Measurements from ENCODE around the gene ANKUB1.

- TF ChIP-seq CTCF (IDR thresholded peaks at IDR 0.05; ENCODE audit: low read depth, low read length, missing input control): no peak
- TF ChIP-seq YY1 (IDR thresholded peaks at IDR 0.05): no peak
- TF ChIP-seq MAX (IDR thresholded peaks at IDR 0.05): no peak
- TF ChIP-seq RAD21 (IDR thresholded peaks at IDR 0.05): no peak
- TF ChIP-seq FOXA2 (IDR thresholded peaks at IDR 0.05): no peak
- no peak for TF ChIP-seq GABPA (IDR thresholded peaks at IDR 0.05 in 1 of 2, conservative IDR thresholded peaks at IDR 0.05 in 1 of 2)
- no peak for TF ChIP-seq EGR1 (IDR thresholded peaks at IDR 0.05; ENCODE audit: low read depth in 2 of 2)
- TF ChIP-seq RXRA (IDR thresholded peaks at IDR 0.05): no peak
- no peak for TF ChIP-seq HNF4G (IDR thresholded peaks at IDR 0.05)
- no peak for TF ChIP-seq JUND (IDR thresholded peaks at IDR 0.05)
- TF ChIP-seq, protein P1, sequence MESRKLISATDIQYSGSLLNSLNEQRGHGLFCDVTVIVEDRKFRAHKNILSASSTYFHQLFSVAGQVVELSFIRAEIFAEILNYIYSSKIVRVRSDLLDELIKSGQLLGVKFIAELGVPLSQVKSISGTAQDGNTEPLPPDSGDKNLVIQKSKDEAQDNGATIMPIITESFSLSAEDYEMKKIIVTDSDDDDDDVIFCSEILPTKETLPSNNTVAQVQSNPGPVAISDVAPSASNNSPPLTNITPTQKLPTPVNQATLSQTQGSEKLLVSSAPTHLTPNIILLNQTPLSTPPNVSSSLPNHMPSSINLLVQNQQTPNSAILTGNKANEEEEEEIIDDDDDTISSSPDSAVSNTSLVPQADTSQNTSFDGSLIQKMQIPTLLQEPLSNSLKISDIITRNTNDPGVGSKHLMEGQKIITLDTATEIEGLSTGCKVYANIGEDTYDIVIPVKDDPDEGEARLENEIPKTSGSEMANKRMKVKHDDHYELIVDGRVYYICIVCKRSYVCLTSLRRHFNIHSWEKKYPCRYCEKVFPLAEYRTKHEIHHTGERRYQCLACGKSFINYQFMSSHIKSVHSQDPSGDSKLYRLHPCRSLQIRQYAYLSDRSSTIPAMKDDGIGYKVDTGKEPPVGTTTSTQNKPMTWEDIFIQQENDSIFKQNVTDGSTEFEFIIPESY (IDR thresholded peaks at IDR 0.05): no peak
- no peak for TF ChIP-seq REST (IDR thresholded peaks at IDR 0.05)
Measured at GRCh38 chr3:149732234-149732633, 60.1 kb downstream of the ANKUB1 start.

Data from liver (tissue), 3 donors.